ENCODE measurements around the gene OTC.

The OTC gene

GRCh38 chrX:38431525-38431924 lies 79.1 kb downstream of the OTC start:
- H3K27me3 ChIP-seq (ENCODE audit: insufficient read depth, poor library complexity, severe bottlenecking), result no peaks in the 10 kb centered on the region
- no peak overlapping the region for H3K27ac ChIP-seq (replicated peaks)
- H3K4me3 ChIP-seq (replicated peaks; ENCODE audit: insufficient read depth, low read length), result no peak overlapping the region
- no peak for DNase-seq (ENCODE audit: low read depth in 1 of 2, low spot score in 1 of 2)
- TF ChIP-seq GABPA (IDR thresholded peaks at IDR 0.05; ENCODE audit: low read depth) (no peak), REST (IDR thresholded peaks at IDR 0.05; ENCODE audit: insufficient replicate concordance, low read depth) (no peak), CTCF (IDR thresholded peaks at IDR 0.05; ENCODE audit: insufficient read depth, low read length) (no peak), POLR2AphosphoS5 (IDR thresholded peaks at IDR 0.05; ENCODE audit: low read depth) (no peak), SPI1 (IDR thresholded peaks at IDR 0.05; ENCODE audit: borderline replicate concordance, low read depth) (no peak)

- TF ChIP-seq CTCF (IDR thresholded peaks at IDR 0.05; ENCODE audit: insufficient read depth, low read length) (no peak), POLR2AphosphoS5 (IDR thresholded peaks at IDR 0.05; ENCODE audit: low read depth) (no peak), GABPA (IDR thresholded peaks at IDR 0.05; ENCODE audit: low read depth) (no peak), SPI1 (IDR thresholded peaks at IDR 0.05; ENCODE audit: borderline replicate concordance, low read depth) (no peak), REST (IDR thresholded peaks at IDR 0.05; ENCODE audit: insufficient replicate concordance, low read depth) (no peak)
- H3K27ac ChIP-seq (replicated peaks), result no peak overlapping the region
- no peak overlapping the region for H3K4me3 ChIP-seq (replicated peaks; ENCODE audit: insufficient read depth, low read length)
- no peaks in the 10 kb centered on the region for H3K27me3 ChIP-seq (ENCODE audit: insufficient read depth, poor library complexity, severe bottlenecking)
- no peak for DNase-seq (ENCODE audit: low read depth in 1 of 2, low spot score in 1 of 2)
Observed at GRCh38 chrX:38435130-38435529, 82.7 kb downstream of the OTC start.

GRCh38 chrX:38437093-38437492 lies 84.7 kb downstream of the OTC start:
- no peak overlapping the region for H3K4me3 ChIP-seq (replicated peaks; ENCODE audit: insufficient read depth, low read length)
- DNase-seq (ENCODE audit: low read depth in 1 of 2, low spot score in 1 of 2), result no peak
- H3K27ac ChIP-seq (replicated peaks), result no peak overlapping the region
- no peaks in the 10 kb centered on the region for H3K27me3 ChIP-seq (ENCODE audit: insufficient read depth, poor library complexity, severe bottlenecking)
- TF ChIP-seq GABPA (IDR thresholded peaks at IDR 0.05; ENCODE audit: low read depth) (no peak), REST (IDR thresholded peaks at IDR 0.05; ENCODE audit: insufficient replicate concordance, low read depth) (no peak), POLR2AphosphoS5 (IDR thresholded peaks at IDR 0.05; ENCODE audit: low read depth) (no peak), SPI1 (IDR thresholded peaks at IDR 0.05; ENCODE audit: borderline replicate concordance, low read depth) (no peak), CTCF (IDR thresholded peaks at IDR 0.05; ENCODE audit: insufficient read depth, low read length) (no peak)

All from HL-60 (cell line).